Transverse colon (tissue), 4 donors: ENCODE data around the gene GMPPB.

Experiments used
- EP300 ChIP-seq: sonication (generic); formaldehyde crosslinking; IDR thresholded peaks from one replicate; pipeline ENCODE4 v1.6.1; 2017; ENCODE audit warnings: antibody characterized with exemption, low read depth
- POLR2AphosphoS5 ChIP-seq, 3 donors: sonication (generic); formaldehyde crosslinking; IDR thresholded peaks; one replicate each; pipeline ENCODE4 v1.6.1; 2016; ENCODE audit warnings: antibody characterized with exemption in 3 of 3
- TF ChIP-seq, protein P1 (sequence below), 5 experiments: fragments of 200-600 bp in 3 of 5; fragments of 450-650 bp in 2 of 5; sonication (generic) in 3 of 5; IDR thresholded peaks; 1 replicate in 2 of 5; 2 replicates in 3 of 5; pipeline ENCODE4 v1.5.1; 2016 to 2017; ENCODE audit warnings: antibody characterized with exemption in 5 of 5, inconsistent platforms in 3 of 5, mild to moderate bottlenecking in 2 of 5, moderate library complexity in 1 of 5

DNA sequence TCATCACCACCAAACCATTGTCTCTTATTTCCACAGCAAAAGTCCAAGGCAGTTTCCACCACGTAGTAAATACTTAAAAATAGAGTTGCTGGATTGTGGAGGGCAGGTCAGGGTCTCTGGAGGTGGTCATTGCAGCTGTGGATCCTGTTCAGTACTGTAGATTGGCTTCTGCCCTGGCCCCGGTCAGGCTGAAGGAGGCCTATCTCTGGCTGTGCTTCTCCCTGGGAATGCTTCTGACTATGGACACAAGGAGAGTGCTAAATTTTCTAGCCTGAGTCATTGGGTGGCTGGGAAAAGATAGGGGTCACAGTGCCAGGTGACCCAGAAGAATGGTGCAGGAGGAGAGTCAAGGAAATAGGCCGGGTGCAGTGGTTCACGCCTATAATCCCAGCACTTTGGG, 26.3 kb upstream of the GMPPB start:
- TF ChIP-seq, protein P1, sequence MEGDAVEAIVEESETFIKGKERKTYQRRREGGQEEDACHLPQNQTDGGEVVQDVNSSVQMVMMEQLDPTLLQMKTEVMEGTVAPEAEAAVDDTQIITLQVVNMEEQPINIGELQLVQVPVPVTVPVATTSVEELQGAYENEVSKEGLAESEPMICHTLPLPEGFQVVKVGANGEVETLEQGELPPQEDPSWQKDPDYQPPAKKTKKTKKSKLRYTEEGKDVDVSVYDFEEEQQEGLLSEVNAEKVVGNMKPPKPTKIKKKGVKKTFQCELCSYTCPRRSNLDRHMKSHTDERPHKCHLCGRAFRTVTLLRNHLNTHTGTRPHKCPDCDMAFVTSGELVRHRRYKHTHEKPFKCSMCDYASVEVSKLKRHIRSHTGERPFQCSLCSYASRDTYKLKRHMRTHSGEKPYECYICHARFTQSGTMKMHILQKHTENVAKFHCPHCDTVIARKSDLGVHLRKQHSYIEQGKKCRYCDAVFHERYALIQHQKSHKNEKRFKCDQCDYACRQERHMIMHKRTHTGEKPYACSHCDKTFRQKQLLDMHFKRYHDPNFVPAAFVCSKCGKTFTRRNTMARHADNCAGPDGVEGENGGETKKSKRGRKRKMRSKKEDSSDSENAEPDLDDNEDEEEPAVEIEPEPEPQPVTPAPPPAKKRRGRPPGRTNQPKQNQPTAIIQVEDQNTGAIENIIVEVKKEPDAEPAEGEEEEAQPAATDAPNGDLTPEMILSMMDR (IDR thresholded peaks at IDR 0.05) = no peak
- no peak for TF ChIP-seq EP300
- TF ChIP-seq POLR2AphosphoS5 (IDR thresholded peaks at IDR 0.05) = no peak
